ENCODE data around the gene CMSS1.

DNA sequence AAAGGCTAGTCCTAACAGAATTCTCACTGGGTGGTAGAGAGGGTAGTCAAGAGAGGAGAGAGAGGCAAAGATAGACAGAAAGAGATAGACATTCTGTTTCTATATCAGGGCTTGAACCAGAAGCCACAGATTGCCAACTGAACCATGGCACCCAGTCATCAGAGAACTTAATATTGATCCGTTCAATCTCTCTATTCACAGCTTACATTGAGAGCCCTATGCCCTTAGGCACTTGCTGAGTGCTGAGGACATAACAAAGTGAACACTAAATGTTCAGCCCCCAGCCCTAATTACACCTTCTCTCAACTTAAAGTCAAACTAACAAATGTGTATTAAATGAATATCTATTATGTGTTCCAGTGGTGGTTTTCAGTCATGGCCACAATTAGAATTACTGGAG is 172.5 kb downstream of the CMSS1 start:
- TF ChIP-seq, protein P1, sequence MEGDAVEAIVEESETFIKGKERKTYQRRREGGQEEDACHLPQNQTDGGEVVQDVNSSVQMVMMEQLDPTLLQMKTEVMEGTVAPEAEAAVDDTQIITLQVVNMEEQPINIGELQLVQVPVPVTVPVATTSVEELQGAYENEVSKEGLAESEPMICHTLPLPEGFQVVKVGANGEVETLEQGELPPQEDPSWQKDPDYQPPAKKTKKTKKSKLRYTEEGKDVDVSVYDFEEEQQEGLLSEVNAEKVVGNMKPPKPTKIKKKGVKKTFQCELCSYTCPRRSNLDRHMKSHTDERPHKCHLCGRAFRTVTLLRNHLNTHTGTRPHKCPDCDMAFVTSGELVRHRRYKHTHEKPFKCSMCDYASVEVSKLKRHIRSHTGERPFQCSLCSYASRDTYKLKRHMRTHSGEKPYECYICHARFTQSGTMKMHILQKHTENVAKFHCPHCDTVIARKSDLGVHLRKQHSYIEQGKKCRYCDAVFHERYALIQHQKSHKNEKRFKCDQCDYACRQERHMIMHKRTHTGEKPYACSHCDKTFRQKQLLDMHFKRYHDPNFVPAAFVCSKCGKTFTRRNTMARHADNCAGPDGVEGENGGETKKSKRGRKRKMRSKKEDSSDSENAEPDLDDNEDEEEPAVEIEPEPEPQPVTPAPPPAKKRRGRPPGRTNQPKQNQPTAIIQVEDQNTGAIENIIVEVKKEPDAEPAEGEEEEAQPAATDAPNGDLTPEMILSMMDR (IDR thresholded peaks at IDR 0.05; ENCODE audit: low read depth, low read length, missing input control), result no peak
- TF ChIP-seq, protein P2, sequence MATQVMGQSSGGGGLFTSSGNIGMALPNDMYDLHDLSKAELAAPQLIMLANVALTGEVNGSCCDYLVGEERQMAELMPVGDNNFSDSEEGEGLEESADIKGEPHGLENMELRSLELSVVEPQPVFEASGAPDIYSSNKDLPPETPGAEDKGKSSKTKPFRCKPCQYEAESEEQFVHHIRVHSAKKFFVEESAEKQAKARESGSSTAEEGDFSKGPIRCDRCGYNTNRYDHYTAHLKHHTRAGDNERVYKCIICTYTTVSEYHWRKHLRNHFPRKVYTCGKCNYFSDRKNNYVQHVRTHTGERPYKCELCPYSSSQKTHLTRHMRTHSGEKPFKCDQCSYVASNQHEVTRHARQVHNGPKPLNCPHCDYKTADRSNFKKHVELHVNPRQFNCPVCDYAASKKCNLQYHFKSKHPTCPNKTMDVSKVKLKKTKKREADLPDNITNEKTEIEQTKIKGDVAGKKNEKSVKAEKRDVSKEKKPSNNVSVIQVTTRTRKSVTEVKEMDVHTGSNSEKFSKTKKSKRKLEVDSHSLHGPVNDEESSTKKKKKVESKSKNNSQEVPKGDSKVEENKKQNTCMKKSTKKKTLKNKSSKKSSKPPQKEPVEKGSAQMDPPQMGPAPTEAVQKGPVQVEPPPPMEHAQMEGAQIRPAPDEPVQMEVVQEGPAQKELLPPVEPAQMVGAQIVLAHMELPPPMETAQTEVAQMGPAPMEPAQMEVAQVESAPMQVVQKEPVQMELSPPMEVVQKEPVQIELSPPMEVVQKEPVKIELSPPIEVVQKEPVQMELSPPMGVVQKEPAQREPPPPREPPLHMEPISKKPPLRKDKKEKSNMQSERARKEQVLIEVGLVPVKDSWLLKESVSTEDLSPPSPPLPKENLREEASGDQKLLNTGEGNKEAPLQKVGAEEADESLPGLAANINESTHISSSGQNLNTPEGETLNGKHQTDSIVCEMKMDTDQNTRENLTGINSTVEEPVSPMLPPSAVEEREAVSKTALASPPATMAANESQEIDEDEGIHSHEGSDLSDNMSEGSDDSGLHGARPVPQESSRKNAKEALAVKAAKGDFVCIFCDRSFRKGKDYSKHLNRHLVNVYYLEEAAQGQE (IDR thresholded peaks at IDR 0.05), result no peak
- no peak for TF ChIP-seq JUND (IDR thresholded peaks at IDR 0.05)
- TF ChIP-seq HNF4G (IDR thresholded peaks at IDR 0.05), result no peak
- no peak for TF ChIP-seq RAD21 (IDR thresholded peaks at IDR 0.05)
- no peak for TF ChIP-seq TAF1 (conservative IDR thresholded peaks at IDR 0.05)
- TF ChIP-seq GABPA (IDR thresholded peaks at IDR 0.05 in 1 of 2, conservative IDR thresholded peaks at IDR 0.05 in 1 of 2), result no peak
